Activated CD4-positive, alpha-beta T cell treated with anti-CD3 and anti-CD28 coated beads, Interleukin-2, amount 50 U/mL, for 48 hours (primary cell): Measurements from ENCODE around the gene ANKLE1.

ENCODE experiments used
- DNase-seq, 2 experiments: peaks; one replicate each; pipeline ENCODE4 v3.0.0-alpha.2; 2020

The ANKLE1 gene

GRCh38 chr19:17309198-17309964 lies 27.7 kb downstream of the ANKLE1 start, which contains the start of gene DDA1:
TSS of gene DDA1 (plus strand) at chr19:17309563. CDS start at chr19:17309655, 92 bp downstream.
- peak; percentile 99 to 100 for DNase-seq

- DNase-seq = peak in 1 of 2 experiments; percentile 23
These were observed 28.3 kb downstream of the ANKLE1 start for GRCh38 chr19:17309965-17310461.

- DNase-seq = no peak
These were observed 29.9 kb downstream of the ANKLE1 start for GRCh38 chr19:17311455-17312188.

GRCh38 chr19:17312189-17313113 lies 30.8 kb downstream of the ANKLE1 start:
- DNase-seq = no peak

GRCh38 chr19:17314007-17314593 lies 32.4 kb downstream of the ANKLE1 start:
- DNase-seq = no peak

- DNase-seq = no peak
These were observed 37.3 kb downstream of the ANKLE1 start for GRCh38 chr19:17318966-17319365.

- DNase-seq = no peak
These were observed 38.0 kb downstream of the ANKLE1 start for GRCh38 chr19:17319473-17320238.

- DNase-seq = no peak
These were observed 38.7 kb downstream of the ANKLE1 start for GRCh38 chr19:17320435-17320834.

GRCh38 chr19:17321655-17322489 lies 40.2 kb downstream of the ANKLE1 start:
- DNase-seq = no peak

- no peak for DNase-seq
These were observed 41.2 kb downstream of the ANKLE1 start for GRCh38 chr19:17322854-17323253.

- DNase-seq = no peak
These were observed 41.7 kb downstream of the ANKLE1 start for GRCh38 chr19:17323300-17323963.

- DNase-seq = no peak
These were observed 42.2 kb downstream of the ANKLE1 start for GRCh38 chr19:17323964-17324332.

GRCh38 chr19:17324357-17325114 lies 42.8 kb downstream of the ANKLE1 start:
- no peak for DNase-seq

- no peak for DNase-seq
These were observed 43.4 kb downstream of the ANKLE1 start for GRCh38 chr19:17325133-17325532.

GRCh38 chr19:17325881-17326594 lies 44.3 kb downstream of the ANKLE1 start:
- no peak for DNase-seq

- DNase-seq = no peak
These were observed 44.9 kb downstream of the ANKLE1 start for GRCh38 chr19:17326595-17326966.

GRCh38 chr19:17327068-17327653 lies 45.5 kb downstream of the ANKLE1 start:
- no peak for DNase-seq
